Measurements from ENCODE around the gene SNX18. TPM values are rescaled to one million over a fixed set of nuclear protein-coding genes. Genes with fewer than 3 reads are reported as not detected.

SNX18 gene
- polyA plus RNA-seq, 1 donor (not counting 4 experiments of a cell fraction or from before 2014, with no cell fraction given): 7.4 TPM

- dilution Hi-C loops (cut with MboI; ENCODE audit: extremely low pct_ligation_motif_present, low sequenced_read_pairs): no loop called here
- no peaks in the 10 kb centered on the region for H3K9me3 ChIP-seq (ENCODE audit: control insufficient read depth, low read depth, low read length)
- DNase-seq (ENCODE audit: low read depth, low spot score): no peak
- no peak overlapping the region for H3K4me2 ChIP-seq (ENCODE audit: control insufficient read depth, extremely low read depth, insufficient read depth, low read depth, low read length)
- no peaks in the 10 kb centered on the region for H3K27me3 ChIP-seq (ENCODE audit: control insufficient read depth, extremely low read depth, insufficient read depth, low read length)
- H3K4me3 ChIP-seq (ENCODE audit: control insufficient read depth in 2 of 3, extremely low read depth in 1 of 3, insufficient read depth in 2 of 3, low read depth in 1 of 3, low read length in 3 of 3): no peak overlapping the region
- no peak overlapping the region for H2AFZ ChIP-seq (ENCODE audit: control insufficient read depth, low read length)
- H3K4me1 ChIP-seq (ENCODE audit: control insufficient read depth, extremely low read depth, insufficient read depth, low read length): peaks cover 2% of the 10 kb centered on the region
- no peaks in the 10 kb centered on the region for H3K36me3 ChIP-seq (ENCODE audit: control insufficient read depth in 2 of 2, extremely low read depth in 1 of 2, insufficient read depth in 2 of 2, low read length in 2 of 2)
- no peaks in the 10 kb centered on the region for H4K20me1 ChIP-seq (ENCODE audit: control insufficient read depth, extremely low read depth, insufficient read depth, low read length)
- H3K9ac ChIP-seq (ENCODE audit: control insufficient read depth, extremely low read depth, insufficient read depth, low read length): no peak overlapping the region
- FAIRE-seq: no peak
- TF ChIP-seq CTCF (optimal IDR thresholded peaks at IDR 0.05 in 1 of 3, IDR thresholded peaks at IDR 0.05 in 1 of 3, conservative IDR thresholded peaks at IDR 0.05 in 1 of 3; ENCODE audit: extremely low read depth in 1 of 3, insufficient read depth in 2 of 3, low read length in 3 of 3) (no peak), EZH2 (IDR thresholded peaks at IDR 0.05; ENCODE audit: low read length) (no peak)
- no peaks in the 10 kb centered on the region for H3K9me1 ChIP-seq (ENCODE audit: control insufficient read depth, extremely low read depth, insufficient read depth, low read length)
- no peak overlapping the region for H3K27ac ChIP-seq (ENCODE audit: control insufficient read depth, insufficient read depth, low read length)
- no peaks in the 10 kb centered on the region for H3K79me2 ChIP-seq (ENCODE audit: control insufficient read depth, insufficient read depth, low read length)
Measured at GRCh38 chr5:54477941-54478478, 39.5 kb upstream of the SNX18 start.

- Histone ChIP-seq H3K79me2 (ENCODE audit: control insufficient read depth, insufficient read depth, low read length) (no peaks in the 10 kb centered on the region), H3K9me1 (ENCODE audit: control insufficient read depth, extremely low read depth, insufficient read depth, low read length) (no peaks in the 10 kb centered on the region), H3K9me3 (ENCODE audit: control insufficient read depth, low read depth, low read length) (no peaks in the 10 kb centered on the region), H2AFZ (ENCODE audit: control insufficient read depth, low read length) (no peak overlapping the region), H3K4me3 (ENCODE audit: control insufficient read depth in 2 of 3, extremely low read depth in 1 of 3, insufficient read depth in 2 of 3, low read depth in 1 of 3, low read length in 3 of 3) (no peak overlapping the region), H3K36me3 (ENCODE audit: control insufficient read depth in 2 of 2, extremely low read depth in 1 of 2, insufficient read depth in 2 of 2, low read length in 2 of 2) (no peaks in the 10 kb centered on the region), H3K9ac (ENCODE audit: control insufficient read depth, extremely low read depth, insufficient read depth, low read length) (no peak overlapping the region), H4K20me1 (ENCODE audit: control insufficient read depth, extremely low read depth, insufficient read depth, low read length) (no peaks in the 10 kb centered on the region), H3K4me1 (ENCODE audit: control insufficient read depth, extremely low read depth, insufficient read depth, low read length) (peaks cover 2% of the 10 kb centered on the region), H3K27ac (ENCODE audit: control insufficient read depth, insufficient read depth, low read length) (no peak overlapping the region), H3K27me3 (ENCODE audit: control insufficient read depth, extremely low read depth, insufficient read depth, low read length) (no peaks in the 10 kb centered on the region), H3K4me2 (ENCODE audit: control insufficient read depth, extremely low read depth, insufficient read depth, low read depth, low read length) (no peak overlapping the region)
- FAIRE-seq: no peak
- no peak for DNase-seq (ENCODE audit: low read depth, low spot score)
- TF ChIP-seq CTCF (optimal IDR thresholded peaks at IDR 0.05 in 1 of 3, IDR thresholded peaks at IDR 0.05 in 1 of 3, conservative IDR thresholded peaks at IDR 0.05 in 1 of 3; ENCODE audit: extremely low read depth in 1 of 3, insufficient read depth in 2 of 3, low read length in 3 of 3): no peak
- TF ChIP-seq EZH2 (IDR thresholded peaks at IDR 0.05; ENCODE audit: low read length): no peak
- dilution Hi-C loops (cut with MboI; ENCODE audit: extremely low pct_ligation_motif_present, low sequenced_read_pairs): no loop called here
Measured at GRCh38 chr5:54480296-54480695, 37.3 kb upstream of the SNX18 start.

Measured in keratinocyte (primary cell).